ENCODE results near the gene WASL. TPM values are rescaled to one million over a fixed set of nuclear protein-coding genes. Genes with fewer than 3 reads are reported as not detected.

WASL gene
- total and polyA plus RNA-seq, 2 of the 13 experiments (the other 11 are each of a cell fraction or from before 2014, with no cell fraction given), result 7.9 to 12.8 TPM

DNA sequence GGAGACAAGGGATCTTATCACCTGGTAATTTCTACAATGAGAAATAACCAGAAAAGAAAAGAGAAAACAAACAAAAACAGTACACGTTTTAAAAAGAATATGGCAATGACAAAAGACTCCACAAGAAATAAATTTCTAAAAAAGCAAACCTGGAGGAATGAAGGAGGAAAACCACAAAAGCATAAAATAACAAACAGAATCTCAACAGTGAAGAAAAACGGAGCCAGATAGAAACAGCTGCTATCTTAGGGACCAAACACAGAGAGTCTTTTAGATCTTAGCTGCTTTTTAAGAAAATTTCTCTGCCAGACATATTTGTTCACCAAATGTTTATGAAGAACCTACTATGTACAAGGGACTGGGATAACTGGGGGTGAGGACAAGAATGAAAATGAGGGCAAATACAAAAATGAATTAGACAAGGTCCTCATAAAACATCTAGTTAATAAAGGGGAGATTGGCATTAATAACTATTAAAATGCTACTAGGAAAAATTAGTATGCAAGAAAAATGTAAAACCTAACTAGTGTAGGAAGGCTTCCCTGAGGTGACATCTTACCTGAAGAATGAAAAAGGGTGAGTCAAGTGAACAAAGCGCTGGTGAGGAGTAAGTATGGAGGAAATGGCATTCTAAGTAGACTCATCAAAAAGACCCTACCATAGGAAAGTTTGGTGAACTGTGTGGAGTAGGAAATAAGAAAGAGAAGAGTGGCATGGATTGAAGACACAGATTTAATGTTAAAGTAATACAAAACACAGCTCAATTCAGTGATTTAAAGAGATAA is 34.3 kb downstream of the WASL start:
- intact Hi-C loops (cut with micrococcal nuclease; ENCODE audit: unreplicated experiment), result loop anchor here (1.0 kb wide), 1 partner anchor 19 kb away; no protein-coding TSS in a partner anchor
- CTCF ChIA-PET (ENCODE audit: low intra/inter-chr PET ratio, low total read pairs), result no interaction called here
- DNase-seq (ENCODE audit: low spot score), result no peak

More for the DNA sequence above, 34.3 kb downstream of the WASL start:
- H3K27ac ChIP-seq (ENCODE audit: extremely low read length, insufficient read depth, low read length), result no peak overlapping the region
- H3K36me3 ChIP-seq (replicated peaks in 1 of 2; ENCODE audit: control insufficient read depth in 1 of 2, insufficient read depth in 2 of 2, low read length in 2 of 2), result peaks cover 0 to 3% of the 10 kb centered on the region in 2 experiments; a peak in 3 of 5 replicates
- H4K20me1 ChIP-seq (ENCODE audit: insufficient read depth, low read length), result peaks cover 17% of the 10 kb centered on the region
- no peak overlapping the region for H3K4me3 ChIP-seq (replicated peaks in 1 of 3; ENCODE audit: insufficient read depth in 1 of 3, low read depth in 2 of 3, low read length in 3 of 3)
- FAIRE-seq (no peak), ATAC-seq (no peak)
- H2AFZ ChIP-seq (ENCODE audit: low read length), result no peak overlapping the region
- TF ChIP-seq ZNF530 (CRISPR knock-in tag; IDR thresholded peaks at IDR 0.05; ENCODE audit: low read depth), result no peak
- TF ChIP-seq SMAD9 (CRISPR knock-in tag; IDR thresholded peaks at IDR 0.05), result no peak
- TF ChIP-seq, protein P1, sequence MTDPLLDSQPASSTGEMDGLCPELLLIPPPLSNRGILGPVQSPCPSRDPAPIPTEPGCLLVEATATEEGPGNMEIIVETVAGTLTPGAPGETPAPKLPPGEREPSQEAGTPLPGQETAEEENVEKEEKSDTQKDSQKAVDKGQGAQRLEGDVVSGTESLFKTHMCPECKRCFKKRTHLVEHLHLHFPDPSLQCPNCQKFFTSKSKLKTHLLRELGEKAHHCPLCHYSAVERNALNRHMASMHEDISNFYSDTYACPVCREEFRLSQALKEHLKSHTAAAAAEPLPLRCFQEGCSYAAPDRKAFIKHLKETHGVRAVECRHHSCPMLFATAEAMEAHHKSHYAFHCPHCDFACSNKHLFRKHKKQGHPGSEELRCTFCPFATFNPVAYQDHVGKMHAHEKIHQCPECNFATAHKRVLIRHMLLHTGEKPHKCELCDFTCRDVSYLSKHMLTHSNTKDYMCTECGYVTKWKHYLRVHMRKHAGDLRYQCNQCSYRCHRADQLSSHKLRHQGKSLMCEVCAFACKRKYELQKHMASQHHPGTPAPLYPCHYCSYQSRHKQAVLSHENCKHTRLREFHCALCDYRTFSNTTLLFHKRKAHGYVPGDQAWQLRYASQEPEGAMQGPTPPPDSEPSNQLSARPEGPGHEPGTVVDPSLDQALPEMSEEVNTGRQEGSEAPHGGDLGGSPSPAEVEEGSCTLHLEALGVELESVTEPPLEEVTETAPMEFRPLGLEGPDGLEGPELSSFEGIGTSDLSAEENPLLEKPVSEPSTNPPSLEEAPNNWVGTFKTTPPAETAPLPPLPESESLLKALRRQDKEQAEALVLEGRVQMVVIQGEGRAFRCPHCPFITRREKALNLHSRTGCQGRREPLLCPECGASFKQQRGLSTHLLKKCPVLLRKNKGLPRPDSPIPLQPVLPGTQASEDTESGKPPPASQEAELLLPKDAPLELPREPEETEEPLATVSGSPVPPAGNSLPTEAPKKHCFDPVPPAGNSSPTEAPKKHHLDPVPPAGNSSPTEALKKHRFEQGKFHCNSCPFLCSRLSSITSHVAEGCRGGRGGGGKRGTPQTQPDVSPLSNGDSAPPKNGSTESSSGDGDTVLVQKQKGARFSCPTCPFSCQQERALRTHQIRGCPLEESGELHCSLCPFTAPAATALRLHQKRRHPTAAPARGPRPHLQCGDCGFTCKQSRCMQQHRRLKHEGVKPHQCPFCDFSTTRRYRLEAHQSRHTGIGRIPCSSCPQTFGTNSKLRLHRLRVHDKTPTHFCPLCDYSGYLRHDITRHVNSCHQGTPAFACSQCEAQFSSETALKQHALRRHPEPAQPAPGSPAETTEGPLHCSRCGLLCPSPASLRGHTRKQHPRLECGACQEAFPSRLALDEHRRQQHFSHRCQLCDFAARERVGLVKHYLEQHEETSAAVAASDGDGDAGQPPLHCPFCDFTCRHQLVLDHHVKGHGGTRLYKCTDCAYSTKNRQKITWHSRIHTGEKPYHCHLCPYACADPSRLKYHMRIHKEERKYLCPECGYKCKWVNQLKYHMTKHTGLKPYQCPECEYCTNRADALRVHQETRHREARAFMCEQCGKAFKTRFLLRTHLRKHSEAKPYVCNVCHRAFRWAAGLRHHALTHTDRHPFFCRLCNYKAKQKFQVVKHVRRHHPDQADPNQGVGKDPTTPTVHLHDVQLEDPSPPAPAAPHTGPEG (CRISPR knock-in tag; IDR thresholded peaks at IDR 0.05), result no peak
- TF ChIP-seq, protein P2, sequence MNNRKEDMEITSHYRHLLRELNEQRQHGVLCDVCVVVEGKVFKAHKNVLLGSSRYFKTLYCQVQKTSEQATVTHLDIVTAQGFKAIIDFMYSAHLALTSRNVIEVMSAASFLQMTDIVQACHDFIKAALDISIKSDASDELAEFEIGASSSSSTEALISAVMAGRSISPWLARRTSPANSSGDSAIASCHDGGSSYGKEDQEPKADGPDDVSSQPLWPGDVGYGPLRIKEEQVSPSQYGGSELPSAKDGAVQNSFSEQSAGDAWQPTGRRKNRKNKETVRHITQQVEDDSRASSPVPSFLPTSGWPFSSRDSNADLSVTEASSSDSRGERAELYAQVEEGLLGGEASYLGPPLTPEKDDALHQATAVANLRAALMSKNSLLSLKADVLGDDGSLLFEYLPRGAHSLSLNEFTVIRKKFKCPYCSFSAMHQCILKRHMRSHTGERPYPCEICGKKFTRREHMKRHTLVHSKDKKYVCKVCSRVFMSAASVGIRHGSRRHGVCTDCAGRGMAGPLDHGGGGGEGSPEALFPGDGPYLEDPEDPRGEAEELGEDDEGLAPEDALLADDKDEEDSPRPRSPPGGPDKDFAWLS (CRISPR knock-in tag; IDR thresholded peaks at IDR 0.05; ENCODE audit: borderline replicate concordance), result no peak
- TF ChIP-seq DMAP1 (CRISPR knock-in tag; IDR thresholded peaks at IDR 0.05), result no peak
- TF ChIP-seq CCDC6 (CRISPR knock-in tag; IDR thresholded peaks at IDR 0.05), result no peak
- TF ChIP-seq MBD4 (IDR thresholded peaks at IDR 0.05; ENCODE audit: borderline replicate concordance, low read length), result no peak
- no peak for TF ChIP-seq ZSCAN29 (CRISPR knock-in tag; conservative IDR thresholded peaks at IDR 0.05)
- TF ChIP-seq KMT2B (CRISPR knock-in tag; IDR thresholded peaks at IDR 0.05), result no peak
- TF ChIP-seq ZNF788 (CRISPR knock-in tag; IDR thresholded peaks at IDR 0.05; ENCODE audit: borderline replicate concordance), result no peak
- TF ChIP-seq ZNF607 (CRISPR knock-in tag; IDR thresholded peaks at IDR 0.05; ENCODE audit: borderline replicate concordance), result no peak
- no peak for TF ChIP-seq ZNF343 (CRISPR knock-in tag; IDR thresholded peaks at IDR 0.05)
- TF ChIP-seq TBX3 (IDR thresholded peaks at IDR 0.05; ENCODE audit: borderline replicate concordance), result no peak
- no peaks in the 10 kb centered on the region for H3K27me3 ChIP-seq (ENCODE audit: control insufficient read depth in 1 of 2, insufficient read depth in 2 of 2, low read length in 2 of 2)
- in situ Hi-C loops (cut with HindIII; ENCODE audit: extremely low pct_ligation_motif_present, low pct_unique_long_range_greater_than_20kb), result no loop called here
- H3K79me2 ChIP-seq (ENCODE audit: insufficient read depth, low read length), result peaks cover 81% of the 10 kb centered on the region
- H3K9ac ChIP-seq (ENCODE audit: insufficient read depth, low read depth, low read length), result no peak overlapping the region
- no TSS peak for BruUV-seq (replicated peaks)
- POLR2A ChIA-PET, result no interaction called here
- no peaks in the 10 kb centered on the region for H3K9me3 ChIP-seq (ENCODE audit: low read length)
- 98% methylated on average over 3 of the region's 3 CpGs for WGBS (ENCODE audit: low lambda C conversion rate)
- no peak overlapping the region for H3K4me2 ChIP-seq (ENCODE audit: low read depth, low read length)
- H3K4me1 ChIP-seq (ENCODE audit: insufficient read depth, low read length), result peaks cover 41% of the 10 kb centered on the region
